IPS-NIHi11 (cell line): ENCODE results near the gene ONECUT1.
A peak's percentile ranks its signal among the peaks of the same experiment; 100 is the strongest.
"Not testable (repeated sequence)": the region's sequence is repeated elsewhere in the genome, so short reads cannot be mapped to it uniquely, and the experiment has no call there.

Experiments
- DNase-seq: peaks from one replicate; pipeline ENCODE4 v3.0.0; 2012; ENCODE audit warnings: mixed read lengths, low spot score

Gene ONECUT1

DNA sequence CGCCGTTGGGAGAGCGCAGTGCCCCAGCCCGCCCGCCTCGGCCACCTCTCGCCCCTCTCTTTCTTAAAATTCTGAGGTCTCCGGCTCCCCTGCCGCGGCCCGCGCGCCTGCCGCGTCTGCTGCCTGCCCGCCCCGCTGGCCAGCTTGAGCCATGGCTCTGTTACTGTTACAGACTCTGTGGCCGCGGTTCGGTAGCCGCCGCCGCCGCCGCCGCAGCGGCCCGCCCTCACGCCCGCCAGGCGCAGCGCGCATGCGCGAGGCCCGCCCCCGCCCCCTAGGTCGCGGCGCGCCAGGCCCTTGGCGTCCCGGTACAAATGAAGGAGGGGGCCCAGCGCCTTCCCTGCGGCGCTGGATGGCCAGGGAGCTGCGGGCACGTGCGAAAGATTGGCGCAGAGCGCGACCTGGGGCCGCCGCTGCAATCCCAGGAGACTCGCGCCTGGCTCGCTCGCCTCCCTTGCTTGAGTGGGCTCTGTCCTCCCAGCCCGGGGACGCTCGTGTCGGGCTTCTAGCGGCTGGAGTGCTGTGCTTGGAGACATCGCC lies at the start of gene ONECUT1:
Gene ONECUT1 (minus strand): TSS at position 168 of the 540 bp plus-strand sequence. CDS start 452 bp downstream, outside the sequence.
- peak; percentile 84 for DNase-seq

DNA sequence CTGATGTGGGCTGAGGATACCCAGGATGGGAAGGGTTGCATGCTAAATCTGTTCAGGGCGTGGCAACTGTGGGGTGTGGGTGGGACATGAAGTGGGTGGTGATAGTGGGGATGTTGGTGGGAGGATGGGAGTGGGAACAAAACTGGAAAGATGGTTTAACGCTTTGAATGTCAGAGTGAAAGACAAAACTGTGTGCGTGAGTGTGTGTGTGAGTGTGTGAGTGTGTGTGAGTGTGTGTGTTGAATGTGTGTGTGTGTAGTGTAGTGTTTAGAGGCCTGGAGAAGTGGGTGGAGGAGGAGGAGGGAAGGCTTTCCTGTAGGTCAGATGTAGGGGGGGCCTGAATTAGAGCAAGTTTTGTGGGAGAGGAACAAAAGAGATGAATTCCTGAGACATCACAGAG lies 44.2 kb upstream of the ONECUT1 start:
- no peak for DNase-seq

DNA sequence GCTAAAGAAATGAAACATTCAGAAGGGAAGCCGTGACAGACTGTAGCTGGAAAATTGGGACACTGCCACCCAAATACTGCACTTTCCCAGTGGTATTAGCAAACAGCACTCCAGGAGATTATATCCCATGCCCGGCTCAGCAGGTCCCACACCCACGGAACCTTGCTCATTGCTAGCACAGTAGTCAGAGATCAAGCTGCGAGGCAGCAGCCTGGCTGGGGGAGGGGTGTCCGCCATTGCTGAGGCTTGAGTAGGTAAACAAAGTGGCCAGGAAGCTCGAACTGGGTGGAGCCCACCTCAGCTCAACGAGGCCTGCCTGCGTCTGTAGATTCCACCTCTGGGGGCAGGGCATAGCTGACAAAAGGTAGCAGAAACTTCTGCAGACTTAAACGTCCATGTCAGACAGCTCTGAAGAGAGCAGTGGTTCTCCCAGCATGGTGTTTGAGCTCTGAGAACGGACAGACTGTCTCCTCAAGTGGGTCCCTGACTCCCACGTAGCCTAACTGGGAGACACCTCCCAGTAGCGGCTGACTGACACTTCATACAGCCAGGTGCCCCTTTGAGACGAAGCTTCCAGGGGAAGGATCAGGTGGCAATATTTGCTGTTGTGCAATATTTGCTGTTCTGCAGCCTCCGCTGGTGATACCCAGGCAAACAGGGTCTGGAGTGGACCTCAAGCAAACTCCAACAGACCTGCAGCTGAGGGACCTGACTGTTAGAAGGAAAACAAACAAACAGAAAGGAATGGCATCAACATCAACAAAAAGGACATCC lies 34.2 kb upstream of the ONECUT1 start:
- not testable (repeated sequence) for DNase-seq

DNA sequence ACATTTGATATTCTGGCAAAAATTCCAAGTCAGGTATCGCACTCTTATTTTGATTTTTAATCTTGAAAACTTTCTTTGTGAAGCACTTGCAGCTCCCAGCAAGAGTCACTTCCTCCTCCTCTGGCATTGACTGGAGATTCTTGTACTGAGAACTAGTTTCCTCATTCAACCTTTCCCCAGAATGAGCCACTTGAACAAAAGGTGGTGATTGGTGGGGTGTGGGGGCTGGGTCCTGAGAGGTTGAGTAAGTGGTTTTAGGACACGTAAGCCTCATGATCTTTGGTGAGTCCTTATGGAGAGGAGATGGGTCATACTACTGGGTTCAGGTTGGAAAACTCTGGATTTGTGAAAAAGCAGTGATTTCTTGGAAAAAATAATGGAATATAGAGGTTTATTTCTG lies 32.3 kb upstream of the ONECUT1 start:
- peak; percentile 25 for DNase-seq

DNA sequence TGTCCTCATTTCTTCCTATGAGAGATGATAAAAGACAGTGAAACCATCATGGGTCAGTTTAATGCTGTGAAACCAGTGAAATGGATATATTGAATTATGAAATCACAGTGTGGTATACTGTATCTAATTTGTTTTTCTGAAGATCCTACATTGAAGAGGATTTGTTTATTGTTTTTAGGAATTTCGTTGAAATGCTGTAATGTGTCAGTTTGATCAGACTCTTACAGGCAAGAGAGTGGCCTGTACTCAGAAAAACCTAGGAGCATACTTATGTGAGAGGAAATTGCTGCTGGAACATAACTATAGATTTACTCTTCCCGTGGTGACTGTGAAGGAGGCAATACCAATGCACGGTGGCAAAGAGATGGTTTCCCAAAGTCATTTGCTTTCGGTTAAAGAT lies 29.1 kb upstream of the ONECUT1 start:
- DNase-seq = no peak

DNA sequence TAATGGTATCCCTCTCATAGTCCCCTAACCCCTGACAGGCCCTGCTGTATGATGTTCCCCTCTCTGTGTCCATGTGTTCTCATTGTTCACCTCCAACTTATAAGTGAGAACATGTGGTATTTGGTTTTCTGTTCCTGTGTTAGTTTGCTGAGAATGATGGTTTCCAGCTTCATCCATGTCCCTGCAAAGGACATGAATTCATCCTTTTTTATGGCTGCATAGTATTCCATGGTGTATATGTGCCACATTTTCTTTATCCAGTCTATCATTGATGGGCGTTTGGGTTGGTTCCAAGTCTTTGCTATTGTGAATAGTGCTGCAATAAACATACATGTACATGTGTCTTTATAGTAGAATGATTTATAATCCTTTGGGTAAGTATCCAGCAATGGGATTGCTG lies 25.8 kb upstream of the ONECUT1 start:
- not testable (repeated sequence) for DNase-seq

DNA sequence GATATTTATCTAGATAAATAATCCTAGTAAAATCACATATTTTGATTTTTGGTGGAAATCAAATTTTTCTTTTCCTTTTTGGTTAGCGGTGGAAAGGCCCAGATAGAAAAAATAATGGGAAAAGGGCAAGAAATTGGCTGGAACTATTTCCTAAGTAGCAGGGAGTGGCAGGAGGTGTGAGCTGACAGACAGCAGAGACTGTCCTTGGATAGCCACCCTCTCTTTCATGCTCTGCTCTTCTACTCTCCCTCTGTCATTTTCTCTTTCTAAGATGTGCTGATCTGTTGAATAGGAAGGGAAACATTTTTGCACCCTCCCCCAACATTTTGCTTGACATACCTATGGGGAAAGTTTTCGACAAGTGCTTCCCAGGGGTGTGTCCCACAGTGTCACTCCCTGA lies 18.9 kb upstream of the ONECUT1 start:
- no peak for DNase-seq

DNA sequence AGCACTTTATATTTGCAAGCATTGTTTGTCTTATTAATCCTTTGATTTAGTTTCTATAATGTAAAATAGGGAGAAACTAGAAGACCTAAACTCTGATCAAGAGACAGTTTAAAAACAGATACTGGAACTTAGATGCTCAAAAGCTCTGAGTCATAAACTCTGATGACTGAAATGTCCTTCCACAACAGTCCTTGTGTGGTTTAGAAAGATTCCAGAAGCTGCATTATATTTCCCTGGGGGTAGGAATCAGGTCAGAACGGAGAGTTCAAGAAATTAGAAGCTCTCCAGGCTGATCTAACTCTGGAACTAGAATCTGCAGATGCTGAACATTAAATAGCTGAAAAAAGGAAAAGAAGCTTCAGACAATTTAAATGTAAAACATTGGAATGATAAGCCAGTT lies 18.3 kb upstream of the ONECUT1 start:
- DNase-seq = no peak

DNA sequence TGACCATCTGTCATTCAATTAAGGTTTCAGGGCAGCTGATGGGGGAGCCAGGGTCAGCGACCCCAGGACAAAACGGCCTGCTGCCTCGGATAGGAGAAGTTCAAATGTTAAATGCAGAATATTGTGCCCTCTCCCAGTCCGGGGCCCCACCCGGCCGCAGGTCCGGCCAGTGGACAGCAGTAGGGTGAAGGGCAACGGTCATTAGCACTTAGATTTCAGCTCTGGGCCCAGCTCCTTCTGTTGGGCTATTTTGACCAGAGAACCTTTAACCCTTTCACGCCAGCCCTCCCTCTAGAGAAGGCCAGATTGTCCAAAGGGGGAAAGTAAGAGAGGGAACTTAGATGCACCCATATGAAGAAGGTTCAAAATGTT lies 16.1 kb upstream of the ONECUT1 start:
- no peak for DNase-seq

DNA sequence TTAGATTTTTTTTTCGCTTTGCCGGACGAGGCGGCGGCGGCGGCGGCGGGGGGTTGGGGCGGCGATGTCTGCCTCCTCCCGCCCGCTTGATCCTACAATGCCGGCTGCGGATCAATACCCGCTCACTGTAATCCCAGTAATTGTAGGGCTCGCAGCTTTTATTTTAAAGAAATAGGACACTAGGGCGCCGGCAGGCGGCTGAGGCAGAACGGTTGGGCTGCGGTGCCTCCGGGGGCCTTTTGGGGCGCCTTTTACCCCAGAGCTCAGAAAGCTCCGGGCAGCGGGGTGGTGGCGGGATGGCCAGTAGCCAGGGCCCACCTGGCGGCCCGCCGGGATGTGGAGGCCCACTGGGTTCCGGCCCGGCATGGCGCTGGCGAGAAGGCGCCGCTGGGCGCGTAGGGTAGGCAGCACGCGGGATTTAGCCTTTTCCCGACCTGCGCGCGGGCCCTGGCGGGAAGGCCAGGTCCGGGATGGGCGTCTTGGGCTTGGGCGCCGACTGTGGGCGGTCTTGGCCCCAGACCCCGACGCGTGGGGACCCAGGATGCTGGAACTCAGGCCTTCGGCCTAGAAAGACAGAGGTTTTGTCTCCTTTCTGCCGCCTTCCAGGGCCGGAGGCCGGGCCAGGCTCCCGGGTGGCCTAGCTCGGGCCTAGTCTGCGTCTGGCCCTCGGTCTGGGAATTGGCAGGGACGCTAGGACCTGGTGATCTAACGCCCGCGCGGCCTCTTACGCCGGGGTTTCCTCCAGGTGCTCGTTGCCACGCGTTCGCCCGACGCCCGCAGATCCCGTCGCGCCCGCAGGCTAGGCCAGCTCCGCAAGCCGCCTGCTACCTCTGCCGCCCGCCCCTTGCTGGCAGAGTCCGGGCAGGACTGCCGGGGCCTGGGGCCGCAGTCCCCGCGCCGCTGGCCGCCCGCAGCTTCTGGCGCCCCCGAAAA lies 15.5 kb upstream of the ONECUT1 start:
- DNase-seq = peak; percentile 60

DNA sequence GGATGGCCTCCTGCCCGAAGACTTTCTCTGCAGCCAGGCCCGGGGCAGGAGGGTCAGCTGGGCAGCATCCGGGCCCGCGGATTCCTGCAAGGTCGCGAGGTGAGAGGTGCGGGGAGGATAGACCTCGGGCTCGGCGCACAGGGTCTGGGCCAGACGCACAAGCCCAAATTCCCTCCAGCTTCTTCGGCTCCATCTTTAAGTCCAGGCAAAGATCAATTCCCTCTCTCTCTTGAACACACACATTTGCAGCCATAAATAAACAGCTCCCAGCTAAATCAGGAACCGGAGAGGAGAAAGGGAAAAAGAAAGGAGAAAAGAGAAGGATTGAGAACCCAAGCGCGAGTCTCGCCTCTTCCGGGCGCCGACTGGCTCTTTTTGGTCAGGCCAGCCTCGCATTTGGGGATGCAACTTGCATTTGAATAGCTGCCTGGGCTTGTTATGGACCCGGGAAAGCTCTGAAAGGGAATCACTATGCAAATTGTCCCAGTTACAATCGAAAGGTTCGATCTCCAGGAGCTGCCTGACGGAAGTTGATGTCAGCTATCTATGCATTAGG lies 14.5 kb upstream of the ONECUT1 start:
- peak; percentile 40 for DNase-seq

DNA sequence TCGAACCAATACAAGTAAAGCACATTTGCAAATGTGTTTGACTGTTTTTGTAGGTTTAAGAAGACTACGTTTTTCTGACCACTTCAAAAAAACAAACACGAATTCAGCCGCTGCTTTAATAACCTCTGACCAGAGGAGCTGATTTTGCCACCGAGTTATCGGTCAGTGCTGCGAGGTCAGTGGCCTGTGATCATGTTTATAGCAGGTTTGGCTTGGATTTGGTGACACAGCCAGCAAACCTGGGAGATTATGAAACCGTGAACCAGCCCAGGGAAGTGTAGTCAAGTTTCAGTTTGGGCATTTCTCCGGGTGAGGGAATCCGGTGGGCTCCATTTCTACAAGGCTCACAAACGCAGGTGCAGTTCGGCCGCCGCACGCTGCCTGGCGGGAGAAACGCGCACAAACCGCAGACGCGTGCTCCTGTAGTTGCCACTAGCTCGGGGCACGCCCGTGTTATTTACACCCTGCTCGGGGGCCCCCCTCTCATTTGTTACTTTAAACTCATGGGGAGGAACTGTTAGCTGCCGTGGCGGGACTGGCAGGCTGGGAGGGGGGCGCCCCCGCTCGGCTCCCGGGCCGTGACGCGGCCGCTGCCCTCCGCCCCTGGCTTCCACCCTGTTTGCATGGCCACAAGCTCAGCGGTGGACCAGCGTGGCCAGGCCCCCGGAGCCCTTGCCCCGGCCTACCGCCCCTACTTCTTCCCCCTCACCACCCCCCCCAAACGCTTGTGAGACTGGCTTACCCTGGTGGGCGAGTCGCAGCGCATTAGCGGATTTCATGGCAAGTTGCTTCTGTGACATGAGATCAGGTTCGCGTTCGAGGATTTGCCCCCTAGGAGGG lies 13.6 kb upstream of the ONECUT1 start:
- no peak for DNase-seq

DNA sequence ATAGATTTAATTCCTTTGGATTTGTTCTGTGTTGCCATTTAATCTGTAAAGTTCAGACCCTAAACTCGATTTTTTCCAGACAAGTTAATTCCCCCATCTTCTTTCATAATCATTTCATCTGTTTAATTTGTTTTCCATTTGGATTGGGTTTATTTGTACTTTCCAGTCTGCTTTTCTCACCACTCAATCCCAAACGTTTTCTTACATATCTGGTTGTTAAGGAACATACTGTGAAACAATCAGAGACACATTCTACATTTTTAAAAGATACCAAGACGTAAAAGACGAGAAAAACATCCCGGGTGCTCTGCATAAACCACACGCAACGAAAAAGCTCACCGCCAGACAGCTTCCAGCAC lies 13.0 kb upstream of the ONECUT1 start:
- no peak for DNase-seq

DNA sequence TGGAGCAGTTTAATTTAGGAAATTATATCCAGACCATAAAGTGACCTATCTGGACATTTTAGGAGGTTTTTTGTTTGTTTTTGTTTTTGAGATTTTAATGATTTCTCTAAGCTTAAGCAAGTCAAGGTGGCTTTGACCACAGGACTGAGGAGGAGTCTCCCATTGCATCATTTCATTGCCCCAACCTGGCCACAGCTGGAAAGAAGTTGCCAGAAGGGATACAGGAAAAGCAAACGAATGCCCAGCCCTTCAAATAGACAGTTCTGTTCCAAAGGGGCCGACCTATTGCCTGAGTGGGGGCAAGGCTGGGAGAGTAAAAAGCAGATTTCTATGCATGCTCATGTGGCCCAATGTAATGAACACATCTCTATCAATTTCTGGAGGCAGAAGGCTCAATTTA lies 12.0 kb upstream of the ONECUT1 start:
- no peak for DNase-seq

DNA sequence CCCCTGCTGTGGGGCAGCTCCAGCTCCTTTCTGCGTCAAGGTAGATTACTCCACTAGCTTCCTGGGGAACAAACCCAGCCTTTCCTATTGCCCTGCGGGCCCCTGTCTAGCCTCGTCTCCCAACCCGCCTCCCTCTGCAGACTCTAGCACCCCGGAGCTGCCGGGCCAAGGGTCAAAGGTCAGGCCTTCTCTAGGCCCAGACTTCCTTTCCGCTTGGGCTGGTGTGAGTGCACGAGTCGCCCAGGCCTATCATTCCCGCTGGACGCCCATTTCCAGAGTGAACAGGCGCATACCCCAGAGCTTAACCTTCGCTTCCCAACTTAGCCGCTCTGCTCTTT lies 11.6 kb upstream of the ONECUT1 start:
- no peak for DNase-seq

DNA sequence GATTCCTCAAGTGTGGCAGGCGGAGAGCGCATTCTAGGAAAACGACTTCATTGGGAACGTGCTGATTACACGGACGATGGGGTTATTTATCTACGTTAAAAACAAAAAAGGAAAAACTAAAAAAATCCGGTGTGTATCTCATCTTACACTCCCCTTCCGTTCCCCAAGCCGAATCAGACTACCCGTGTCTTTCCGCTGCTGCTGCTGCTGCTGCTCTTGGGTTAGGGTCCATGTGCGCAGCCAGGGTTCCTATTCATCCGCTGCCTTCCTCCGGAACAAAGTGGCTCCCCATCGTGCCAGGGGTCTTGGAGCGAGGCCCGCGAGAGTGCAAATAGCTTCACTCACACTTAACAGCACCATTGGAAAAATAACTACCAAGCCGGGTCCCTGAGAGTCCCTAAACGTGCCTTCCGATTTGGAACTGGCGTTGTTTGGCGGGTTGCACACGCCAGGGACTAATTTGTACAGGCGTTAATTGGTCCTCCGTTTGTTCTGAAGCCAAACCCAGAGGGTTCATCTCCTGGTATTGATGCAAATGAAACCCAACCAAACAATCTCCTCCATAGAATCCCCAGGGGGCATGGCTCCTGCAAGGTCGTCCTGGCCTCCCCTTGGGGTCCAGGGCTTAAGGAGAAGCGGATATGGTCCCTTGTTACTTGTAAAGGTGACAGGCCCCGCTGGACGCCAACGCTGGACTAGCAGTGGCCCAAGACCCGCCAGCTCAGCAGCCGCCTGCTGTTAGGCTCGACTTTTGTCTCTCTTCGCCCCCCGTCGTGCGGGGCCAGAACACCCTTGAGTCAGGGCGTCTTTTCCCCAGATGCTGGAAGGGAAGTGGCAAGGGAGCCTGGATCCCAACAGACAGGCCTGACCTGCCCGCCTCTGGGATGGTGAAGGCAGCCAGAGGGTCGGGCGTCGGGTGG lies 11.0 kb upstream of the ONECUT1 start:
- DNase-seq = no peak

DNA sequence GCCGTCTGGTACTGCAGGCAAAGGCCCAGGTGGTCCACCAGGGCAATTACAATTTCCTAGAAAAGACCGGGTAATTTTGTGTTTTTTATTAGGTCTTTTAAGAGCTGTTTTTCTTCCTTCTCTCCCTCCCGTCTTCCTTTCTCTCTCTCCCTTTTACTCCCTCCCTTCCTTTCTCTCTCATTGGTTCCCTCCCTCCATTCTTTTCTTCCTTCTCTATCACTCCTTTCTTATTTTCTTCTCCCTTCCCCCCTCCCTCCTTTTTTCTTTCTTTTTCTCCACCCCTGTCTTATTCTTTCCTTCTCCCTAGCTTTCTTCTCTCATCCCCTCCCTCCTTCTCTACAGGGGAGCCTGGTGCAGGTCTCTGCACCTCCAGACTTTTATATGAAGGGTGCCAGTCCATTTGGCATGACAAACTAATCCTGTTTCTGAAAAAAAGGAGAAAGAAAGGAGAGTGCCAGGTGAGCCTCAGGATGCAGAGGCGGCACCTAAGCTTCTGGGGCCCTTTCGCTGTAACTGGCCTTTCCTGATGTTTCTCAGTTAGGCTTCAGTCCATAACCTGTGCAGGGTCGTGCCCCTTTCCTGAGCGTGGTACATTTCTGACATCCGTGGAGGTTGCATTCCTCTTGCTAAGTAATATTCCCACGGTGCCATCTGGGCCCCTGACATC lies 9.1 kb upstream of the ONECUT1 start:
- no peak for DNase-seq

DNA sequence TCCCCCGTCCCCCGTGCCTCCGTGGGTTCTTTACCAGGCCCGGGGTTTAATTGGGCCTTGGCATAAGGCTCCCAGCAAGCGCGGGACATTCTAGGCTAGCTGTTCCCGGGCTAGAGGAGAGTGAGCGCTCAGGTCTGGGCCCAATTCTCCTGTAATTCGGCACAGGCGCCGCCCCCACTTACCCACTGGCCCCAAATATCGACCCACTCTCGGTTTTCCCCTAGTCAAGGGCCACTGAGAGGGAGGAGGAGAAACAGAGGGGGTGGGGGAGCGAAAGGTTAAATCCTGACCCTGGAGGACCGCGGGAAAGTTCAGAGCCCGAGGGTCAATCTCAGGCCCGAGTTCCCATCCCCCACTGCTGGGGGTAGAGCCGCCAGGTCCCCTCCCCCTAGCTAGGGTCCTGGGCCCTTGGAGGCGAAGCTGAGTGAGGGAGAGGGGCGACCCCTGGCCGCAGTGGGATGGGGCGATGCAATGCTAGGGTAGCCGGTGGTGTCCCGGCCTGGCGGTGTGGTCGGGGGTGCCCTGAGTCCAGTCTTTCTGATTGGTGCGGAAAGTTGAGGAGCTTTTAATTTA lies 8.5 kb upstream of the ONECUT1 start:
- peak; percentile 61 for DNase-seq

DNA sequence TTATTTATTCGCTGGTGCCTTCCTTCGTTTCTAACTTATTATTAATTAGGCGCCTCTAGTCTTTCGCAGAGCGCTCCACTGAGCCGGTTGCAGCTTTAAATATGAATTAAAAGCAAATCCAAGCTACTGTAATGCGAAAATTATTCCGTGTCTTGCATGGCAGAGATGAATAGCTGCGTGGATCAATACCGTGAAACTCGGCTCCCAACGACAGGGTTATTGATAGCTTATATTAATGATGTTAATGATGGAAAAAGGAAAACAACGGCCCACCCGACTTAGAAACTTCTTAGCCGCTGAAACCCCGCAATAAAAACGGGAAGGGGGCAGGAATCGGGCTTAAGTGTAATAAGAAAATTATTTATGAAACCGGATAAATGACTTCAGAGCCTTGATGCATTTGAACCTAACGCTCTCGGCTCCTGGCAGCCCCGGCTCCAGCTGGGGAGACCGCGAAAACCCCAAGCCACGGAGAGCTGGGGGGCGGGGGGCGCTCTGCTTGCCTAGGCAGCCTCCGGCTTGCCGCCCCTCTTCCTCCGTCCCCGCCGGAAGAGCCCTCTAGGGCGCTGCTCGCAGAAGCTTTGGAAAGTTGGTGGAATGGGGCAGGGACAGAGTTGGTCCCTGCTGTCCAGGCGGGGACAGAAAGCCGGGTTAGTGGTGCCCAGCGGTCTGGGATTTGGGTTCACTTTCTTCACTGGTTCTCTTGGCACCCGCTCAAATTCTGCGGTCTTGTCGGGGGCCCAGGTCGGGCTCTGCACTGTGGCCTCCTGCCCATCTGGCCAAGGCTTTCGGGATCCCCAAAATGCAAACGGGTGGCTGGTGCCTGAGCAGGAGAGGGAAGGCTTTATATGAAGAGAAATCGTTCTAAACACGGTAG lies 7.7 kb upstream of the ONECUT1 start:
- no peak for DNase-seq
